ENCODE results near the gene TNK1.
"Not testable (repeated sequence)": the region's sequence is repeated elsewhere in the genome, so short reads cannot be mapped to it uniquely, and the experiment has no call there.

TNK1 gene

GRCh38 chr17:7380855-7381683, at the start of gene TNK1:
Gene TNK1, plus strand, starts transcription at chr17:7381089. Its CDS starts 1,838 bp downstream, at chr17:7382927.
- no peak for DNase-seq

DNA sequence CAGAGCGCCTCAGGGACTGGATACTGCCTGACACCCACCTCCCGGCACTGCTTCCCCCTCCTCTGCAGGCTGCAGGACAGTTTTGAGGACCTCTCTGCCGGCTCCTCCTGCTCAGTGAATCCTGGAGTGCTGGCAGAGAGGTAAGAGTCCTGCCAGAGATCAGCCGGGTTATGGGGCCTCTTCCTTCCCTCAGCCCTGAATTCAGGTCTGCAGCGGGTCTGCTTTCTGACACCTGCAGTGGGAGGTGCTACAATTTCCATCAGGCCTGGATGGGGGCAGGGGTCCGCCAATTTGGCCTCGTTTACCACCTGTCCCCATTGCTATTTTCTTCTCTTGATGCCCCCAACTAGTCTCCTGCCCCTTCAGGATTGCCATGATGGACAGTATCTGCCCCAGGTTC, 48.8 kb upstream of the TNK1 start:
- DNase-seq, result no peak

DNA sequence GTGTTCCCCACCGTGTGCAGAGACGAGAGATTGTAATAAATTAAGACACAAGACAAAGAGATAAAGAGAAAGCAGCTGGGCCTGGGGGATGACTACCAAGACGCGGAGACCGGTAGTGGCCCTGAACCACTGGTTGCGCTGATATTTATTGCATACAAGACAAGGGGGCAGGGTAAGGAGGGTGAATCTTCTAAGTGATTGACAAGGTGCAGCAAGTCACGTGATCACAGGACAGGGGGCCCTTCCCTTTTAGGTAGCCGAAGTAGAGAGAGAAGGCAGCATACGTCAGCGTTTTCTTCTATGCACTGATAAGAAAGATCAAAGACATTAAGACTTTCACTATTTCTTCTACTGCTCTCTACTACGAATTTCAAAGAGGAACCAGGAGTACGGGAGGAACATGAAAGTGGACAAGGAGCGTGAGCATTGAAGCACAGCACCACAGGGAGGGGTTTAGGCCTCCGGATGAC, 48.3 kb upstream of the TNK1 start:
- not testable (repeated sequence) for DNase-seq

- no peak for DNase-seq
Measured at GRCh38 chr17:7334938-7335538, 45.9 kb upstream of the TNK1 start.

DNA sequence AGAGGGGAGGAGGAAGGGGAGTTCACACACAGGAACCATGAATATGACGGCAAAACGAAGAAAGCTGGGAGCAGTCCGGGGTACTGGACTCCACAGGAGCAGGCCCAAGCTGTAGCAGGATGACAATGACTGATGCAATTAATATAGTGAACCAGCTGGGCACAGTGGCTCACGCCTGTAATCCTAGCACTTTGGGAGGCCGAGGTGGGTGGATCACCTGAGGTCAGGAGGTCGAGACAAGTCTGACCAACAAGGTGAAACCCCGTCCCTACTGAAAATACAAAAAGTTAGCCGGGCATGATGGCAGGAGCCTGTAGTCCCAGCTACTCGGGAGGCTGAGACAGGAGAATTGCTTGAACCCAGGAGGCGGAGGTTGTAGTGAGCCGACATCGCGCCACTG, 45.1 kb upstream of the TNK1 start:
- not testable (repeated sequence) for DNase-seq

DNA sequence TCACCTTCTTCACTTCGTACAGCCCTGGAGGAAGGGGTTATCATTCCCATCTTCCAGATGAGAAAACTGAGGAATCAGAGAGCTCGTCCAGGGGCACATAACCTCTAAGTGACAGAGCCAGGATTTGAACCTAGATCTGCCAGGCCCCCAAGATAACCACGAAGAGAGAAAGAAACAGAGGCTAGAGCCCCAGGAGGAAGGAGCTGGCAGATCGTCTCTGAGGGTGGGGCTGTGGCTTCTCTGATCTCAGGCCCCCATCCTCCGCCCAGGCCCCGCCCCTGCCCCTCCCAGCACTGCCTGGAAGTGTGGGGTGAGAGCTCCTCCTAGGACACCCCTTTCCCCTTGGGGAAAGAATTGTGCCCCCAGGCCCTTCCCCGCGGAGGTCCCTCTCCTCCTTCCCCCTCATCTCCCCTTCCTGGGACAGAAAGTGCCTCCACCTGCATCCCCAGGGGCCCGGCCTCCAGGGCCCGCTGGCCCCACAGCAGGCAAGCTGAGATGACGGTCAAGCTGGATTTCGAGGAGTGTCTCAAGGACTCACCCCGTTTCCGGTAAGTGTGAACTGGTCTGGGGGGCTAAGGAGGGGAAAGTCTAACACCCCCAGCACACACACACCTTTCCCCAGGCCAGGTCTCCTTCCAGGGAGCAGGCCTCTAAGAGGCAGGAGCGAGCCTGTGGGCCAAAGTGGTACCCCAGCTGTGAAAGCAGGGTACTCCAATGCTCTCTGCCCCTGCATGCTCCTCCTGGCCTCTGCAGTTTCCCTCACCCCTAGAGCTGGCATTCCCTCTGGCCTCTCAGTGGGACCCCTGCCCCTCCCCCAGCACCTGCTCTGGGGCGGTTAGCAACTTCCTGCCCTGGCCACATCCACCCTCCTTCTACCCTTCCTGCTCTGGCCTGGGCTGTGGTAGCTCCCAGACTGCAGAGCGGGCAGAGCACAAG, 44.4 kb upstream of the TNK1 start, which contains the start of gene ACAP1:
Gene ACAP1, plus strand, starts transcription at position 290 of the 936 bp plus-strand sequence. Its CDS starts 206 bp downstream, at position 496.
- peak; percentile 46 for DNase-seq

GRCh38 chr17:7337600-7337999, 43.3 kb upstream of the TNK1 start:
- DNase-seq, result not testable (repeated sequence)

GRCh38 chr17:7340179-7340578, 40.7 kb upstream of the TNK1 start:
- no peak for DNase-seq

DNA sequence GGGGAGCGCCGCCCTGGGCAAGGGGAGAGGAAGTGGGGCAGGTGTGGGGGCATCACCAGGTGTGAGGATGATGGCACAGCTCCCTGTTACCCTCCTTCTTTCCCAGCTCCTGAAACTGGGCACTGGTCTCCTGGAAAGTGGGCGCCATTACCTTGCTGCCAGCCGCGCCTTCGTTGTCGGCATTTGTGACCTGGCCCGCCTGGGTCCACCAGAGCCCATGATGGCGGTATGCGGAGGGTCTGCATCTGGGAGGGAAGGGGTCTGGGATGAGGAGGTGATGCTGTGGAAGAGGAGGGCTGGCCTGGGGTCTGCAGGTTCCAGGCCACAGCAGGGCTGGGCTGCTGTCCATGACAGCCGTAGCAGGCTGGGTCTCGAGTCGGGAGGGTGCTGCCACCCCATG, 39.0 kb upstream of the TNK1 start:
- no peak for DNase-seq

DNA sequence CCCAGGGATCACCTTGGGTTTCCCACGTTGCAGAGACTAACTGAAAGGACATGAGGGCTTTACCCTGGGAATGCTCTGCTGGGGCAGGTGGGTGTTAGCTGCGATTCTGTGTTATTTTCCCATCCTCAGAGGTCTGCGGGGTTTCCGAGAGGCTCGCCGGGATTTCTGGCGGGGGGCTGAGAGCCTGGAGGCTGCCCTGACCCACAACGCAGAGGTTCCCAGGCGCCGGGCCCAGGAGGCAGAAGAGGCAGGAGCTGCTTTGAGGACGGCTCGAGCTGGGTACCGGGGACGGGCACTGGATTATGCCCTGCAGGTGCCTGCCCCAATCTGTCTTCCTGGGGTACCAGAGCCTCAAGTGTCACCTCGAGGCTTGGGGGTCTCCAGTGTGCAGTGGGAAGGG, 37.6 kb upstream of the TNK1 start:
- DNase-seq, result no peak

GRCh38 chr17:7346761-7347614, 33.9 kb upstream of the TNK1 start:
- DNase-seq, result no peak

- DNase-seq, result no peak
Measured at GRCh38 chr17:7347630-7348477, 33.0 kb upstream of the TNK1 start.

- DNase-seq, result no peak
Measured at GRCh38 chr17:7348478-7349242, 32.2 kb upstream of the TNK1 start.

GRCh38 chr17:7351665-7352502, 29.0 kb upstream of the TNK1 start, which contains the start of gene KCTD11:
Gene KCTD11, plus strand, starts transcription at chr17:7352162.
- DNase-seq, result no peak

DNA sequence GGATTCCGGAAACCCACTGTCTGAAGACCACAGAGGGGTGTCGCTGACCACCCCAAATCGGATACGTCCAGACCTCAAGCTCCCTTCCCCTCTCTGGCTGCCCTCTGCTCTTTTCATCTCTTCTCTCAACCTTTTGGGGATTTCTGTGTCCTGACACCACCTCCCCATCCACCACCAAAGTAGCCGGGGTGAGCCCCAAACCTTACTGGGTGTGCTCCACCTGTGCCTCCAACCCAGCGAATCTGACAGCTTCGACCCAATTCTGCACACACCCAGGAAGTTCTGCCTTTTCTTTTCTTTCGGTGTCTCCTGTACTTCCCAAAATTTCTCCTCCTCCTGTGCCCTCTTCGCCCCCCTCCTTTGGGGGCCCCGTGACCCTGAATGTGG, 28.4 kb upstream of the TNK1 start:
- no peak for DNase-seq

DNA sequence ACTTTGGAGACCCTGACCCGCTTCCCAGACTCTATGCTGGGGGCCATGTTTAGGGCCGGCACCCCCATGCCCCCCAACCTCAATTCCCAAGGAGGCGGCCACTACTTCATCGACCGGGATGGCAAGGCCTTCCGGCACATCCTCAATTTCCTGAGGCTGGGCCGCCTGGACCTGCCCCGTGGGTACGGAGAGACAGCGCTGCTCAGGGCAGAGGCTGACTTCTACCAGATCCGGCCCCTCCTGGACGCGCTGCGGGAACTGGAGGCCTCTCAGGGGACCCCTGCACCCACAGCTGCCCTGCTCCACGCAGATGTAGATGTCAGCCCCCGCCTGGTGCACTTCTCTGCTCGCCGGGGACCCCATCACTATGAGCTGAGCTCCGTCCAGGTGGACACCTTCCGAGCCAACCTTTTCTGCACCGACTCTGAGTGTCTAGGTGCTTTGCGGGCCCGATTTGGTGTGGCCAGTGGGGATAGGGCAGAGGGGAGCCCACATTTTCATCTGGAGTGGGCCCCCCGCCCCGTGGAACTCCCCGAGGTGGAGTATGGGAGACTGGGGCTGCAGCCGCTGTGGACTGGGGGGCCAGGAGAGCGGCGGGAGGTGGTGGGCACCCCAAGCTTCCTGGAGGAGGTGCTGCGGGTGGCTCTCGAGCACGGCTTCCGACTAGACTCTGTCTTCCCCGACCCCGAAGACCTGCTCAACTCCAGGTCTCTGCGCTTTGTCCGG, 27.8 kb upstream of the TNK1 start:
- DNase-seq, result no peak

- no peak for DNase-seq
Measured at GRCh38 chr17:7354262-7354843, 26.5 kb upstream of the TNK1 start.

GRCh38 chr17:7355053-7355452, 25.8 kb upstream of the TNK1 start, which contains the start of gene TMEM95:
Gene TMEM95, plus strand, starts transcription at chr17:7355156. Its CDS starts 49 bp downstream, at chr17:7355205.
- no peak for DNase-seq

Data from NK-92 treated with Interleukin-12 subunit alpha and Interleukin-12 subunit beta, amount 100 ng/mL, for 24 hours (cell line).